Peyer's patch (tissue), 4 donors: ENCODE measurements around the gene LIMS1.

Experiments
- POLR2A ChIP-seq, 2 donors: fragments of 450-650 bp; IDR thresholded peaks; one replicate each; pipeline ENCODE4 v1.5.1; 2017; ENCODE audit warnings: antibody characterized with exemption in 2 of 2, mild to moderate bottlenecking in 2 of 2, moderate library complexity in 2 of 2
- TF ChIP-seq, protein P1 (sequence below), 6 experiments: fragments of 450-650 bp in 4 of 6; fragments of 200-600 bp in 2 of 6; sonication (generic) in 1 of 6; IDR thresholded peaks; one replicate each; pipeline ENCODE4 v1.5.1; 2017 to 2019; ENCODE audit warnings: antibody characterized with exemption in 6 of 6, mild to moderate bottlenecking in 3 of 6, moderate library complexity in 1 of 6

DNA sequence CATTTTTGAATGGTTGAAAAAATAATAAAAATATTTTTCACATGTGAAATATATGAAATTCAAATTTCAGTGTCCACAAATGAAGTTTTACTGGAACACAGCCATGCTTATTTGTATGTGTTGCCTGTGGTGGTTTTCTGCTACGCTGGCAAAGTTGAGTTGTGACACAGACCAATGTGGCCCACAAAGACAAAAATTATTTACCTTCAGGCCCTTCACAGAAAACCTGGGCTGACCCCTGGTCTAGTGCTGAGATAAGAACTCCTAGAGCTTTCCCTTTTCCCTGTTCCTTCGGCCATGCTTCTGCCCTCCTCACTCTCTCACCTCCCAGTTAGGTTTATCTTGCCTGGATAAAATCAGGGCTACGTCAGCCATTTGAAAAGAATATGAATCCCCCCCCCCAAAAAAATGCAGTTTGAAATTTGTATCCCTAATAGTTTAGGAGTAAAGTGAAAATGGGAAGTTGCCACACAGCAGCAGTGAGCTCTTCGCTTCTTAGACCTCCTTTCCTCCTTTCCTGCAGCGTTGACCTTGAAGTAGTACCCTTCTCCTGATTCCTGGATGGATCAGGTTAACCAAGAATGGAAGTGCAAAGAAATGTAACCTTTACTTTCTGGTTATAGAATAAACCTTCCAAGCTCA, 91.0 kb downstream of the LIMS1 start:
- no peak for TF ChIP-seq POLR2A (IDR thresholded peaks at IDR 0.05)
- TF ChIP-seq, protein P1, sequence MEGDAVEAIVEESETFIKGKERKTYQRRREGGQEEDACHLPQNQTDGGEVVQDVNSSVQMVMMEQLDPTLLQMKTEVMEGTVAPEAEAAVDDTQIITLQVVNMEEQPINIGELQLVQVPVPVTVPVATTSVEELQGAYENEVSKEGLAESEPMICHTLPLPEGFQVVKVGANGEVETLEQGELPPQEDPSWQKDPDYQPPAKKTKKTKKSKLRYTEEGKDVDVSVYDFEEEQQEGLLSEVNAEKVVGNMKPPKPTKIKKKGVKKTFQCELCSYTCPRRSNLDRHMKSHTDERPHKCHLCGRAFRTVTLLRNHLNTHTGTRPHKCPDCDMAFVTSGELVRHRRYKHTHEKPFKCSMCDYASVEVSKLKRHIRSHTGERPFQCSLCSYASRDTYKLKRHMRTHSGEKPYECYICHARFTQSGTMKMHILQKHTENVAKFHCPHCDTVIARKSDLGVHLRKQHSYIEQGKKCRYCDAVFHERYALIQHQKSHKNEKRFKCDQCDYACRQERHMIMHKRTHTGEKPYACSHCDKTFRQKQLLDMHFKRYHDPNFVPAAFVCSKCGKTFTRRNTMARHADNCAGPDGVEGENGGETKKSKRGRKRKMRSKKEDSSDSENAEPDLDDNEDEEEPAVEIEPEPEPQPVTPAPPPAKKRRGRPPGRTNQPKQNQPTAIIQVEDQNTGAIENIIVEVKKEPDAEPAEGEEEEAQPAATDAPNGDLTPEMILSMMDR (IDR thresholded peaks at IDR 0.05), result no peak
